HCT116 (cell line): Measurements from ENCODE around the gene VPS35L. TPM values are rescaled to one million over a fixed set of nuclear protein-coding genes. Genes with fewer than 3 reads are reported as not detected.
"Not testable (repeated sequence)": the region's sequence is repeated elsewhere in the genome, so short reads cannot be mapped to it uniquely, and the experiment has no call there.

Experiments used
- ATAC-seq: fragments of 200-7000 bp; cut with Tn5 transposase; 2 replicates; pipeline ENCODE4 v1.9.1; 2020; ENCODE audit warnings: mild to moderate bottlenecking, moderate library complexity
- BruUV-seq: library from RNA; stranded (reverse); fragments of 400-500 nt; replicated peaks from 2 replicates; lab custom pipeline; 2021; lab: Mats Ljungman, UMichigan
- CTCF ChIA-PET: fragments of 300-600 bp; sonication (Branson Sonifier 250); formaldehyde crosslinking; loops from one replicate; lab custom pipeline; 2021; ENCODE audit warnings: antibody characterized with exemption; lab: Charles Lee
- POLR2A ChIA-PET: fragments of 300-600, 350-600 bp; sonication (Branson Sonifier 250); formaldehyde crosslinking; loops from one replicate; lab custom pipeline; 2021; ENCODE audit warnings: antibody characterized with exemption; lab: Charles Lee
- RAD21 ChIA-PET, 2 experiments: fragments of 300-600 bp; sonication (Branson Sonifier 250); formaldehyde crosslinking; loops; one replicate each; lab custom pipeline; 2023; ENCODE audit warnings: low total read pairs in 2 of 2; ENCODE audit not compliant: uncharacterized antibody in 2 of 2, unreplicated experiment in 2 of 2, low non-redundant PET in 1 of 2; lab: Charles Lee
- DNase-seq: peaks from one replicate; pipeline ENCODE4 v3.0.0-alpha.2; 2010; ENCODE audit warnings: low read depth, low spot score
- H2AFZ ChIP-seq: fragments of 200-600 bp; shearing (Covaris generic), sonication (generic); 2 replicates; pipeline ENCODE4 v1.6.1; 2017; ENCODE audit warnings: low read depth, mixed run types, mixed read lengths, antibody characterized with exemption, low read length; ENCODE audit not compliant: poor library complexity, severe bottlenecking
- H3K27ac ChIP-seq: 2 replicates; pipeline ENCODE4 v1.5.1; 2012; ENCODE audit warnings: low read depth, low read length
- H3K27me3 ChIP-seq: fragments of 200-600 bp; sonication (generic); 2 replicates; pipeline ENCODE4 v1.6.1; 2016; ENCODE audit warnings: mixed run types, low read length, mixed read lengths; ENCODE audit not compliant: insufficient read depth
- H3K36me3 ChIP-seq, 2 experiments: fragments of 200-500 bp in 1 of 2; fragments of 200-600 bp in 1 of 2; sonication (Bioruptor generic) in 1 of 2; sonication (generic) in 1 of 2; 2 replicates each; pipeline versions ENCODE4 v1.5.1 to v1.6.1; 2014 to 2016; ENCODE audit warnings: low read length in 2 of 2, inconsistent platforms in 1 of 2, mixed read lengths in 1 of 2, mixed run types in 1 of 2; ENCODE audit not compliant: insufficient read depth in 2 of 2, control insufficient read depth in 1 of 2
- H3K4me1 ChIP-seq, 2 experiments: fragments of 200-600 bp in 1 of 2; sonication (generic) in 1 of 2; 2 replicates each; pipeline versions ENCODE4 v1.5.1 to v1.6.1; 2012 to 2017; ENCODE audit warnings: low read length in 2 of 2, inconsistent platforms in 1 of 2, mild to moderate bottlenecking in 1 of 2, mixed read lengths in 1 of 2, mixed run types in 1 of 2, moderate library complexity in 1 of 2; ENCODE audit not compliant: insufficient read depth in 2 of 2, control insufficient read depth in 1 of 2
- H3K4me2 ChIP-seq: fragments of 200-600 bp; sonication (generic); 2 replicates; pipeline ENCODE4 v1.6.1; 2017; ENCODE audit warnings: mixed run types, low read length, mixed read lengths
- H3K4me3 ChIP-seq, 2 experiments: fragments of 200-600 bp in 1 of 2; sonication (generic) in 1 of 2; replicated peaks in 1 of 2; 2 replicates each; pipeline ENCODE4 v1.5.1; 2011 to 2016; ENCODE audit warnings: low read length in 2 of 2, control low read depth in 1 of 2, low read depth in 1 of 2, mild to moderate bottlenecking in 1 of 2, mixed read lengths in 1 of 2, mixed run types in 1 of 2
- H3K79me2 ChIP-seq: fragments of 200-600 bp; sonication (generic); 2 replicates; pipeline ENCODE4 v1.6.1; 2017; ENCODE audit warnings: mild to moderate bottlenecking, mixed run types, low read length, moderate library complexity, mixed read lengths; ENCODE audit not compliant: insufficient read depth
- H3K9ac ChIP-seq: fragments of 200-600 bp; sonication (generic); 2 replicates; pipeline ENCODE4 v1.6.1; 2016; ENCODE audit warnings: low read length, mixed read lengths
- H3K9me2 ChIP-seq: fragments of 200-600 bp; sonication (generic), shearing (Covaris generic); 2 replicates; pipeline ENCODE4 v1.6.1; 2017; ENCODE audit warnings: mixed run types, mild to moderate bottlenecking, moderate library complexity; ENCODE audit not compliant: insufficient read depth
- H3K9me3 ChIP-seq, 2 experiments: fragments of 200-500 bp in 1 of 2; fragments of 200-600 bp in 1 of 2; sonication (Bioruptor generic) in 1 of 2; sonication (generic) in 1 of 2; 2 replicates each; pipeline ENCODE4 v1.6.1; 2014 to 2017; ENCODE audit warnings: low read length in 2 of 2, mixed read lengths in 2 of 2, inconsistent platforms in 1 of 2, low read depth in 1 of 2, mild to moderate bottlenecking in 1 of 2, mixed run types in 1 of 2, moderate library complexity in 1 of 2; ENCODE audit not compliant: control insufficient read depth in 1 of 2, insufficient read depth in 1 of 2
- H4K20me1 ChIP-seq: fragments of 200-600 bp; sonication (generic), shearing (Covaris generic); 2 replicates; pipeline ENCODE4 v1.6.1; 2017; ENCODE audit warnings: mixed run types, mild to moderate bottlenecking, moderate library complexity; ENCODE audit not compliant: insufficient read depth
- CBX3 ChIP-seq: IDR thresholded peaks from 2 replicates; pipeline ENCODE4 v1.6.1; 2012; ENCODE audit warnings: low read depth
- CEBPB ChIP-seq: IDR thresholded peaks from 2 replicates; pipeline ENCODE4 v1.6.1; 2012; ENCODE audit warnings: low read depth
- EGR1 ChIP-seq: IDR thresholded peaks from 2 replicates; pipeline ENCODE4 v1.6.1; 2012; ENCODE audit warnings: low read depth
- EZH2phosphoT487 ChIP-seq: fragments of 200-600 bp; IDR thresholded peaks from 2 replicates; pipeline ENCODE4 v1.6.1; 2018; ENCODE audit warnings: antibody characterized with exemption, borderline replicate concordance
- FOSL1 ChIP-seq: IDR thresholded peaks from 2 replicates; pipeline ENCODE4 v1.6.1; 2012; ENCODE audit warnings: low read depth
- JUND ChIP-seq: IDR thresholded peaks from 2 replicates; pipeline ENCODE4 v1.6.1; 2012
- MAX ChIP-seq: IDR thresholded peaks from 2 replicates; pipeline ENCODE4 v1.6.1; 2012
- POLR2A ChIP-seq: IDR thresholded peaks from 2 replicates; pipeline ENCODE4 v1.7.0; 2011; ENCODE audit warnings: borderline replicate concordance; ENCODE audit not compliant: insufficient read depth, insufficient read length; ENCODE audit errors: extremely low read depth
- SIN3A ChIP-seq: IDR thresholded peaks from 2 replicates; pipeline ENCODE4 v1.6.1; 2012; ENCODE audit warnings: low read depth
- SP1 ChIP-seq: IDR thresholded peaks from 2 replicates; pipeline ENCODE4 v1.6.1; 2012; ENCODE audit warnings: low read depth
- TCF7L2 ChIP-seq: IDR thresholded peaks from 2 replicates; pipeline ENCODE4 v1.7.0; 2011; ENCODE audit warnings: borderline replicate concordance, inconsistent platforms; ENCODE audit not compliant: insufficient read depth, insufficient read length; ENCODE audit errors: extremely low read depth
- YY1 ChIP-seq: IDR thresholded peaks from 2 replicates; pipeline ENCODE4 v1.6.1; 2011; ENCODE audit warnings: low read length, low read depth, moderate library complexity, mild to moderate bottlenecking; ENCODE audit not compliant: insufficient replicate concordance; ENCODE audit errors: extremely low read depth
- ZNF274 ChIP-seq: fragments of 200-500 bp; sonication (Bioruptor generic); IDR thresholded peaks from 2 replicates; pipeline ENCODE4 v1.6.1; 2014; ENCODE audit warnings: mild to moderate bottlenecking, low read depth, low read length, inconsistent platforms
- intact Hi-C: fragments of 100-400 bp; cut with micrococcal nuclease; formaldehyde crosslinking; loops from 2 replicates; pipeline ENCODE4 v1.10.0; 2022
- total RNA-seq: library from RNA; stranded (reverse); gene quantifications from one replicate; pipeline ENCODE4 v1.2.1, GENCODE V29; 2021; ENCODE audit not compliant: unreplicated experiment
- TF ChIP-seq, protein P1 (sequence below), 3 experiments: fragments of 200-600 bp in 1 of 3; sonication (generic) in 1 of 3; IDR thresholded peaks in 2 of 3; conservative IDR thresholded peaks in 1 of 3; 2 replicates each; pipeline ENCODE4 v1.5.1; 2012 to 2017; ENCODE audit warnings: low read depth in 2 of 3, low read length in 2 of 3, antibody characterized with exemption in 1 of 3, borderline replicate concordance in 1 of 3, control low read depth in 1 of 3, mild to moderate bottlenecking in 1 of 3, mixed read lengths in 1 of 3, mixed run types in 1 of 3, moderate library complexity in 1 of 3; ENCODE audit not compliant: insufficient read depth in 1 of 3
- TF ChIP-seq, protein P2 (sequence below): IDR thresholded peaks from 2 replicates; pipeline ENCODE4 v1.6.1; 2012

The VPS35L gene
- total RNA-seq, 1 experiment from 2014 or later, result 21.4 TPM

DNA sequence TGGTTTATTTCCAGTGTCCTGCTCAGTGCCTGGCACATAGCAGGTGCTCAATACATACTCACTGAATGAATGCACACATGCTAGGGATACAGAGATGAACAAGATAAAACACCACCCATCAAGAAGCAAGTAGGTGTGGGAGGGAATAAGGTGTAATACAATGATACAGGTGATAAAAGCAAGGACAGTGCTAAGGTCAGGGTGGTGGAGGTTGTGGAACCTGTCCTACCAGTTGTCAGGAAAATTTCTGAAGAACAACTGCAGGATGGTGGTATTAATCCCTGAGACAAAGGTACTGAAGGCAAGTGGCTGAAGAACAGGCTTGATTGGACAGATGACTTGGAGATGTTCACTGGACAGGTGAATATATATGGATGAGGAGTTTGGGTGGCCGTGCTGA is 160.7 kb downstream of the VPS35L start (continued):
- TF ChIP-seq, protein P1, sequence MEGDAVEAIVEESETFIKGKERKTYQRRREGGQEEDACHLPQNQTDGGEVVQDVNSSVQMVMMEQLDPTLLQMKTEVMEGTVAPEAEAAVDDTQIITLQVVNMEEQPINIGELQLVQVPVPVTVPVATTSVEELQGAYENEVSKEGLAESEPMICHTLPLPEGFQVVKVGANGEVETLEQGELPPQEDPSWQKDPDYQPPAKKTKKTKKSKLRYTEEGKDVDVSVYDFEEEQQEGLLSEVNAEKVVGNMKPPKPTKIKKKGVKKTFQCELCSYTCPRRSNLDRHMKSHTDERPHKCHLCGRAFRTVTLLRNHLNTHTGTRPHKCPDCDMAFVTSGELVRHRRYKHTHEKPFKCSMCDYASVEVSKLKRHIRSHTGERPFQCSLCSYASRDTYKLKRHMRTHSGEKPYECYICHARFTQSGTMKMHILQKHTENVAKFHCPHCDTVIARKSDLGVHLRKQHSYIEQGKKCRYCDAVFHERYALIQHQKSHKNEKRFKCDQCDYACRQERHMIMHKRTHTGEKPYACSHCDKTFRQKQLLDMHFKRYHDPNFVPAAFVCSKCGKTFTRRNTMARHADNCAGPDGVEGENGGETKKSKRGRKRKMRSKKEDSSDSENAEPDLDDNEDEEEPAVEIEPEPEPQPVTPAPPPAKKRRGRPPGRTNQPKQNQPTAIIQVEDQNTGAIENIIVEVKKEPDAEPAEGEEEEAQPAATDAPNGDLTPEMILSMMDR (IDR thresholded peaks at IDR 0.05 in 2 of 3, conservative IDR thresholded peaks at IDR 0.05 in 1 of 3; ENCODE audit: borderline replicate concordance in 1 of 3, insufficient read depth in 1 of 3, low read depth in 2 of 3, low read length in 2 of 3), result no peak
- TF ChIP-seq, protein P2, sequence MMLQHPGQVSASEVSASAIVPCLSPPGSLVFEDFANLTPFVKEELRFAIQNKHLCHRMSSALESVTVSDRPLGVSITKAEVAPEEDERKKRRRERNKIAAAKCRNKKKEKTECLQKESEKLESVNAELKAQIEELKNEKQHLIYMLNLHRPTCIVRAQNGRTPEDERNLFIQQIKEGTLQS, result no peak
- no peak for TF ChIP-seq YY1
- no peak for TF ChIP-seq MAX
- no peak for TF ChIP-seq EGR1
- no peak for TF ChIP-seq EZH2phosphoT487
- TF ChIP-seq TCF7L2, result no peak
- TF ChIP-seq CEBPB, result no peak
- TF ChIP-seq ZNF274, result no peak
- no peak for TF ChIP-seq SP1
- TF ChIP-seq JUND, result no peak
- no peak for TF ChIP-seq FOSL1
- no peak for TF ChIP-seq SIN3A
- TF ChIP-seq POLR2A, result no peak
- no peak for TF ChIP-seq CBX3

DNA sequence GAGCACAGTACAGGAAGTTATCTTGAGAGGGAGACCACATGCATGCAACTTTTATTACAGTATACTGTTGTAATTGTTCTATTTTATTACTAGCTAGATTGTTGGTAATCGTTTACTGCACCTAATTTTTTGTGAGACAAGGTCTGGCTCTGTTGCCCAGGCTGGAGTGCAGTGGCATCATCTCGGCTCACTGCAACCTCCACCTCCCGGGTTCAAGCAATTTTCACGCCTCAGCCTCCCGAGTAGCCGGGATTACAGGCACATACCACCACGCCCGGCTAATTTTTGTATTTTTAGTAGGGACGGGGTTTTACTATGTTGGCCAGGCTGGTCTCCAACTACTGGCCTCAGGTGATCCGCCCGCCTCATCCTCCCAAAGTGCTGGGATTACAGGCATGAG is 161.2 kb downstream of the VPS35L start:
- H2AFZ ChIP-seq, RAD21 ChIA-PET, ATAC-seq, POLR2A ChIA-PET, H4K20me1 ChIP-seq, H3K9me3 ChIP-seq, intact Hi-C loops, H3K9me2 ChIP-seq, DNase-seq, H3K27me3 ChIP-seq, CTCF ChIA-PET, BruUV-seq: not testable (repeated sequence)
- H3K4me1 ChIP-seq, result peaks cover 11 to 24% of the 10 kb centered on the region in 2 experiments
- peak overlapping the region; percentile 92 to 95 for H3K4me3 ChIP-seq
- H3K36me3 ChIP-seq, result peaks cover 9 to 24% of the 10 kb centered on the region in 2 experiments; a peak in 3 of 4 replicates
- peak overlapping the region; percentile 86; the same call in 1 of the 2 replicates for H3K27ac ChIP-seq
- H3K79me2 ChIP-seq, result peaks cover 84% of the 10 kb centered on the region
- peak overlapping the region; percentile 88 for H3K9ac ChIP-seq
- peak overlapping the region; percentile 79 for H3K4me2 ChIP-seq
